GM12878 (cell line): ENCODE results near the gene TNPO2. TPM values are rescaled to one million over a fixed set of nuclear protein-coding genes. Genes with fewer than 3 reads are reported as not detected.

Experiments
- ATAC-seq: fragments of 200-7000 bp; cut with Tn5 transposase; 3 replicates; pipeline ENCODE4 v1.9.1; 2020; ENCODE audit warnings: mild to moderate bottlenecking, moderate library complexity
- BruUV-seq: library from RNA; stranded (reverse); fragments of 400-500 nt; replicated peaks from 2 replicates; lab custom pipeline; 2021; lab: Mats Ljungman, UMichigan
- CTCF ChIA-PET: fragments of 300-600 bp; sonication (Branson Sonifier 250); formaldehyde crosslinking; extraction: SDS; loops from one replicate; lab custom pipeline; 2021; ENCODE audit warnings: inconsistent platforms; lab: Yijun Ruan, JAX
- POLR2A ChIA-PET: fragments of 350-600 bp; formaldehyde crosslinking; extraction: SDS; loops from one replicate; lab custom pipeline; 2021; ENCODE audit warnings: inconsistent platforms; lab: Charles Lee
- RAD21 ChIA-PET: fragments of 300-600 bp; sonication (Branson Sonifier 250); formaldehyde crosslinking; loops from one replicate; lab custom pipeline; 2023; ENCODE audit warnings: antibody characterized with exemption; ENCODE audit not compliant: unreplicated experiment; lab: Charles Lee
- SMC1A ChIA-PET: fragments of 300-600 bp; sonication (Branson Sonifier 250); formaldehyde crosslinking; loops from one replicate; lab custom pipeline; 2023; ENCODE audit not compliant: unreplicated experiment, uncharacterized antibody; lab: Charles Lee
- DNase-seq: peaks from one replicate; pipeline ENCODE4 v3.0.0-alpha.2; 2011; ENCODE audit warnings: low read depth, low spot score
- FAIRE-seq: peaks from 3 replicates; lab custom pipeline; 2011; peaks lifted over from hg19 to GRCh38; lab: Jason Lieb, UNC
- H2AFZ ChIP-seq: 2 replicates; pipeline ENCODE4 v1.6.0; 2011; ENCODE audit warnings: low read depth, low read length, control low read depth; ENCODE audit not compliant: control insufficient read depth
- H3K27ac ChIP-seq: 2 replicates; pipeline ENCODE4 v1.5.1; 2011; ENCODE audit warnings: control low read depth; ENCODE audit not compliant: control insufficient read depth, insufficient read depth
- H3K27me3 ChIP-seq, 2 experiments: replicated peaks in 1 of 2; 2 replicates each; pipeline versions ENCODE4 v1.6.0 to v1.6.1; 2011; ENCODE audit warnings: low read length in 1 of 2; ENCODE audit not compliant: control insufficient read depth in 2 of 2, insufficient read depth in 2 of 2
- H3K36me3 ChIP-seq, 2 experiments: 2 replicates each; pipeline ENCODE4 v1.5.1; 2011; ENCODE audit warnings: low read length in 1 of 2; ENCODE audit not compliant: control insufficient read depth in 2 of 2, insufficient read depth in 2 of 2
- H3K4me1 ChIP-seq: 2 replicates; pipeline ENCODE4 v1.6.1; 2011; ENCODE audit warnings: mild to moderate bottlenecking, low read length, moderate library complexity, mixed read lengths; ENCODE audit not compliant: control insufficient read depth, insufficient read depth
- H3K4me2 ChIP-seq: 2 replicates; pipeline ENCODE4 v1.6.0; 2011; ENCODE audit warnings: control low read depth; ENCODE audit not compliant: control insufficient read depth, insufficient read depth
- H3K4me3 ChIP-seq: fragments of 200-600 bp; sonication (generic); 2 replicates; pipeline ENCODE4 v1.5.1; 2016
- H3K79me2 ChIP-seq: 2 replicates; pipeline ENCODE4 v1.6.0; 2011; ENCODE audit warnings: low read length; ENCODE audit not compliant: control insufficient read depth, insufficient read depth
- H3K9ac ChIP-seq: 2 replicates; pipeline ENCODE4 v1.8.0; 2011; ENCODE audit warnings: low read length, control low read depth, mixed read lengths; ENCODE audit not compliant: control insufficient read depth, insufficient read depth
- H3K9me3 ChIP-seq: replicated peaks from 3 replicates; pipeline ENCODE4 v1.5.1; 2011; ENCODE audit warnings: mild to moderate bottlenecking, low read length; ENCODE audit not compliant: control insufficient read depth, insufficient read depth
- H4K20me1 ChIP-seq: 2 replicates; pipeline ENCODE4 v1.6.0; 2011; ENCODE audit not compliant: control insufficient read depth, insufficient read depth
- EGR1 ChIP-seq, 2 experiments: IDR thresholded peaks; 1 replicate in 1 of 2; 2 replicates in 1 of 2; pipeline ENCODE4 v1.6.1; 2011 to 2012; ENCODE audit warnings: low read depth in 2 of 2, low read length in 2 of 2, borderline replicate concordance in 1 of 2, mild to moderate bottlenecking in 1 of 2, moderate library complexity in 1 of 2
- HCFC1 ChIP-seq: fragments of 150-350 bp; IDR thresholded peaks from 2 replicates; pipeline ENCODE4 v1.6.1; 2014; ENCODE audit warnings: low read length
- POLR2AphosphoS5 ChIP-seq: IDR thresholded peaks from 2 replicates; pipeline ENCODE4 v1.6.1; 2011; ENCODE audit warnings: mild to moderate bottlenecking, low read length, inconsistent platforms
- RAD21 ChIP-seq: IDR thresholded peaks from 2 replicates; pipeline ENCODE4 v1.6.1; 2011; ENCODE audit warnings: mild to moderate bottlenecking, low read depth, low read length, moderate library complexity; ENCODE audit not compliant: insufficient read depth
- SIN3A ChIP-seq: IDR thresholded peaks from 2 replicates; pipeline ENCODE4 v1.6.1; 2012; ENCODE audit warnings: low read depth, low read length, improper control_type of control experiment
- SMAD1 ChIP-seq: fragments of 450-650 bp; IDR thresholded peaks from 2 replicates; pipeline ENCODE4 v1.6.1; 2018; ENCODE audit warnings: mild to moderate bottlenecking, low read depth; ENCODE audit not compliant: partially characterized antibody
- ZZZ3 ChIP-seq: IDR thresholded peaks from 2 replicates; pipeline ENCODE4 v1.6.1; 2011; ENCODE audit warnings: low read depth; ENCODE audit not compliant: control insufficient read depth, insufficient read length
- WGBS: methylation state at CpG from one replicate; pipeline ENCODE4 v1.1.6; 2016; ENCODE audit warnings: low lambda C conversion rate; ENCODE audit not compliant: insufficient replicate concordance, insufficient coverage; ENCODE audit errors: missing lambda C conversion rate; 5-methylcytosine and 5-hydroxymethylcytosine counted together
- in situ Hi-C: fragments of 300-500 bp; cut with MboI; formaldehyde crosslinking; loops from 9 replicates; pipeline ENCODE4 v1.14.3; 2018; ENCODE audit warnings: mixed read lengths
- intact Hi-C: fragments of 100-400 bp; cut with micrococcal nuclease; formaldehyde crosslinking; loops from one replicate; pipeline ENCODE4 v1.14.2; 2022; ENCODE audit not compliant: unreplicated experiment
- polyA plus RNA-seq, 11 experiments: library from polyadenylated mRNA; depleted of rRNA in 4 of 11; unstranded in 6 of 11; stranded (reverse) in 5 of 11; fragments of >200 nt; fragmentation: Nextera tagmentation in 4 of 11; fragmentation: Illumina TruSeq in 1 of 11; extraction: Ambion mirVana in 4 of 11; extraction: Trizol in 1 of 11; gene quantifications; 1 replicate in 1 of 11; 2 replicates in 10 of 11; pipeline versions ENCODE4 v1.2.1 to v1.2.3, GENCODE V29; 2011 to 2016; ENCODE audit warnings: inconsistent platforms in 2 of 11, missing spikeins in 2 of 11, low read depth in 1 of 11
- total RNA-seq, 4 experiments: library from RNA; depleted of rRNA in 3 of 4; stranded (reverse); fragments of >200 nt in 3 of 4; fragmentation: Illumina TruSeq in 1 of 4; extraction: Trizol in 1 of 4; gene quantifications; 2 replicates each; pipeline versions ENCODE4 v1.2.1 to v1.2.3, GENCODE V29; 2013 to 2021

Gene TNPO2
- total and polyA plus RNA-seq, 10 of the 15 experiments (the other 5 are each of a cell fraction or from before 2014, with no cell fraction given), result 5.5 to 99.7 (median 29.6) TPM

DNA sequence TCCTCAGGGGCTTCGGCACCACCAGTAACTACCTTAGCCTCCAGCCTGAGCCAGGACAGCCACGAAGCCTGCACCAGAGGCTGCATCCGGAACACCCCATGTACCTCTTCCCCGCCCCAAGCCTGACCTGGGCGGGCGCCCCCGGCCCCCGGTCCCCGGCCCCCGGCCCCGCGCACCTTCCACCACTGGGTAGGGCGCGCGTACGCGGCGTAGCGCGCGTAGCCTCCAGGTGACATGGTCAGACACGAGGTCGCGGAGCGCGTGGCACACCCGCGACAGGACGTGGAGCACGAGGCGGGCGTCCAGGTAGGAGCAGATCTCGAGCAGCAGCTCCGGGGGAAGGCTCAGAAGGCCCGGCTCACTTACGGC, 27.8 kb downstream of the TNPO2 start:
- ChIA-PET CTCF (interaction anchor here (0.8 to 1.5 kb wide), 3 partner anchors 18 to 70 kb away, joined by 3 to 7 read pairs (median 4); no protein-coding TSS in a partner anchor), SMC1A (no interaction called here), POLR2A (interaction anchor here (0.6 to 1.1 kb wide), 5 partner anchors 14 to 710 kb away, joined by 3 to 4 read pairs (median 4); no protein-coding TSS in a partner anchor), RAD21 (interaction anchor here (0.8 kb wide), 1 partner anchor 100 kb away, joined by 3 read pairs; no protein-coding TSS in a partner anchor)
- peak; percentile 30 for ATAC-seq
- BruUV-seq, result no TSS peak
- peaks cover 9% of the 10 kb centered on the region for H3K4me1 ChIP-seq
- 11% methylated on average over 9 of the region's 36 CpGs for WGBS
- FAIRE-seq, result no peak
- peak overlapping the region; percentile 82 for H3K9ac ChIP-seq
- intact Hi-C loops (no loop called here), in situ Hi-C loops (no loop called here)
- H3K4me3 ChIP-seq, result peak overlapping the region; percentile 85
- H3K27me3 ChIP-seq, result no peaks in the 10 kb centered on the region
- H2AFZ ChIP-seq, result peak overlapping the region; percentile 94
- peaks cover 4 to 6% of the 10 kb centered on the region in 2 experiments; a peak in 3 of 4 replicates for H3K36me3 ChIP-seq
- H3K9me3 ChIP-seq, result no peaks in the 10 kb centered on the region
- H3K79me2 ChIP-seq, result no peaks in the 10 kb centered on the region
- peak overlapping the region; percentile 96 for H3K4me2 ChIP-seq
- TF ChIP-seq RAD21 (no peak), SIN3A (no peak), POLR2AphosphoS5 (no peak), ZZZ3 (no peak), SMAD1 (no peak), HCFC1 (no peak), EGR1 (IDR thresholded peaks at IDR 0.05; ENCODE audit: borderline replicate concordance in 1 of 2, low read depth in 2 of 2, low read length in 2 of 2) (no peak)
- peak overlapping the region; percentile 83; the same call in 1 of the 2 replicates for H3K27ac ChIP-seq
- DNase-seq, result no peak
- no peaks in the 10 kb centered on the region for H4K20me1 ChIP-seq
